Liver (tissue), 9 donors: ENCODE measurements around the gene OR2A5. TPM values are rescaled to one million over a fixed set of nuclear protein-coding genes. Genes with fewer than 3 reads are reported as not detected.

Experiments used
- DNase-seq: peaks from one replicate; pipeline ENCODE4 v3.0.0-alpha.2; 2017; ENCODE audit warnings: low spot score
- H3K27ac ChIP-seq, 2 donors: one replicate each; pipeline ENCODE4 v1.7.0; 2013; ENCODE audit warnings: inconsistent platforms in 2 of 2, low read length in 2 of 2, control low read depth in 1 of 2, low read depth in 1 of 2, mild to moderate bottlenecking in 1 of 2
- H3K27me3 ChIP-seq, 4 donors: one replicate each; pipeline versions ENCODE4 v1.6.1 to v1.7.0; 2013; ENCODE audit warnings: low read length in 3 of 4, inconsistent platforms in 1 of 4, mild to moderate bottlenecking in 1 of 4, moderate library complexity in 1 of 4; ENCODE audit not compliant: control insufficient read depth in 4 of 4, insufficient read depth in 4 of 4
- H3K36me3 ChIP-seq, 4 donors: one replicate each; pipeline versions ENCODE4 v1.6.1 to v1.7.0; 2013; ENCODE audit warnings: low read length in 3 of 4, mild to moderate bottlenecking in 3 of 4, low read depth in 1 of 4, moderate library complexity in 1 of 4; ENCODE audit not compliant: control insufficient read depth in 4 of 4, insufficient read depth in 3 of 4
- H3K4me1 ChIP-seq, 4 donors: one replicate each; pipeline versions ENCODE4 v1.6.1 to v1.7.0; 2013; ENCODE audit warnings: low read length in 3 of 4, mild to moderate bottlenecking in 3 of 4, moderate library complexity in 1 of 4; ENCODE audit not compliant: control insufficient read depth in 4 of 4, insufficient read depth in 4 of 4
- H3K4me3 ChIP-seq, 3 donors: one replicate each; pipeline versions ENCODE4 v1.6.1 to v1.7.0; 2013; ENCODE audit warnings: low read length in 3 of 3, control low read depth in 1 of 3, low read depth in 1 of 3, mild to moderate bottlenecking in 1 of 3
- H3K9ac ChIP-seq, 2 donors: one replicate each; pipeline ENCODE4 v1.7.0; 2013; ENCODE audit warnings: low read length in 2 of 2, mild to moderate bottlenecking in 2 of 2, moderate library complexity in 2 of 2, control low read depth in 1 of 2, low read depth in 1 of 2
- H3K9me3 ChIP-seq, 4 donors: one replicate each; pipeline versions ENCODE4 v1.6.1 to v1.7.0; 2013; ENCODE audit warnings: low read length in 3 of 4; ENCODE audit not compliant: control insufficient read depth in 4 of 4
- EGR1 ChIP-seq, 2 donors: IDR thresholded peaks; 2 replicates each; pipeline ENCODE4 v1.6.1; 2016 to 2018; ENCODE audit warnings: antibody characterized with exemption in 2 of 2, low read depth in 2 of 2
- FOXA1 ChIP-seq: IDR thresholded peaks from 2 replicates; pipeline ENCODE4 v1.6.1; 2016; ENCODE audit warnings: antibody characterized with exemption
- FOXA2 ChIP-seq: IDR thresholded peaks from 2 replicates; pipeline ENCODE4 v1.6.1; 2016; ENCODE audit warnings: antibody characterized with exemption
- GABPA ChIP-seq, 2 donors: IDR thresholded peaks in 1 of 2; conservative IDR thresholded peaks in 1 of 2; 2 replicates each; pipeline ENCODE4 v1.6.1; 2016; ENCODE audit warnings: antibody characterized with exemption in 2 of 2, mild to moderate bottlenecking in 1 of 2, moderate library complexity in 1 of 2
- HNF4A ChIP-seq, 2 donors: conservative IDR thresholded peaks; 2 replicates each; pipeline ENCODE4 v1.6.1; 2016; ENCODE audit warnings: antibody characterized with exemption in 2 of 2, mild to moderate bottlenecking in 2 of 2
- HNF4G ChIP-seq: IDR thresholded peaks from 2 replicates; pipeline ENCODE4 v1.6.1; 2016; ENCODE audit warnings: antibody characterized with exemption
- JUND ChIP-seq, 2 donors: IDR thresholded peaks; 2 replicates each; pipeline ENCODE4 v1.6.1; 2016; ENCODE audit warnings: antibody characterized with exemption in 2 of 2
- NR2F2 ChIP-seq: IDR thresholded peaks from 2 replicates; pipeline ENCODE4 v1.6.1; 2016; ENCODE audit warnings: antibody characterized with exemption
- RAD21 ChIP-seq, 2 donors: IDR thresholded peaks; 2 replicates each; pipeline ENCODE4 v1.6.1; 2016; ENCODE audit warnings: antibody characterized with exemption in 2 of 2, mild to moderate bottlenecking in 2 of 2
- RXRA ChIP-seq, 2 donors: IDR thresholded peaks; 2 replicates each; pipeline ENCODE4 v1.6.1; 2017 to 2018; ENCODE audit warnings: antibody characterized with exemption in 2 of 2, mild to moderate bottlenecking in 1 of 2
- SP1 ChIP-seq: IDR thresholded peaks from 2 replicates; pipeline ENCODE4 v1.6.1; 2018; ENCODE audit warnings: antibody characterized with exemption, mild to moderate bottlenecking
- TAF1 ChIP-seq: conservative IDR thresholded peaks from 2 replicates; pipeline ENCODE4 v1.6.1; 2016; ENCODE audit warnings: antibody characterized with exemption, mild to moderate bottlenecking
- YY1 ChIP-seq: IDR thresholded peaks from 2 replicates; pipeline ENCODE4 v1.6.1; 2016; ENCODE audit warnings: antibody characterized with exemption, mild to moderate bottlenecking
- WGBS: extraction: QIAGEN DNeasy Blood & Tissue Kit; methylation state at CpG from one replicate; pipeline ENCODE4 v1.1.7; 2013; 5-methylcytosine and 5-hydroxymethylcytosine counted together
- polyA plus RNA-seq, 2 donors: library from polyadenylated mRNA; stranded (reverse) in 1 of 2; unstranded in 1 of 2; fragments of 200-250 nt in 1 of 2; fragments of >200 nt in 1 of 2; fragmentation: Nextera tagmentation in 1 of 2; extraction: Ambion mirVana in 1 of 2; gene quantifications; one replicate each; pipeline versions ENCODE4 v1.2.1 to v1.2.3, GENCODE V29; 2013 to 2015
- total RNA-seq, 2 donors: library from RNA; depleted of rRNA; stranded (reverse); fragments of >200 nt; gene quantifications; one replicate each; pipeline ENCODE4 v1.2.3, GENCODE V29; 2014
- TF ChIP-seq, protein P1 (sequence below): IDR thresholded peaks from 2 replicates; pipeline ENCODE4 v1.6.1; 2016; ENCODE audit warnings: antibody characterized with exemption
- TF ChIP-seq, protein P2 (sequence below): IDR thresholded peaks from 2 replicates; pipeline ENCODE4 v1.6.1; 2016; ENCODE audit warnings: antibody characterized with exemption
- TF ChIP-seq, protein P3 (sequence below): fragments of 150-350 bp; IDR thresholded peaks from 2 replicates; pipeline ENCODE4 v1.5.1; 2017; ENCODE audit warnings: improper control_type of control experiment, low read depth, low read length; ENCODE audit not compliant: missing input control
- TF ChIP-seq, protein P4 (sequence below): IDR thresholded peaks from 2 replicates; pipeline ENCODE4 v1.6.1; 2016; ENCODE audit warnings: antibody characterized with exemption
- TF ChIP-seq, protein P5 (sequence below): IDR thresholded peaks from 2 replicates; pipeline ENCODE4 v1.6.1; 2016; ENCODE audit warnings: antibody characterized with exemption, mild to moderate bottlenecking
- donor health status: healthy.
- donor health status: healthy.
- donor health status: healthy.
- donor health status: healthy.
- donor health status: healthy.

The OR2A5 gene
- total and polyA plus RNA-seq, 4 donors: 0.28 TPM; not detected in 3

DNA sequence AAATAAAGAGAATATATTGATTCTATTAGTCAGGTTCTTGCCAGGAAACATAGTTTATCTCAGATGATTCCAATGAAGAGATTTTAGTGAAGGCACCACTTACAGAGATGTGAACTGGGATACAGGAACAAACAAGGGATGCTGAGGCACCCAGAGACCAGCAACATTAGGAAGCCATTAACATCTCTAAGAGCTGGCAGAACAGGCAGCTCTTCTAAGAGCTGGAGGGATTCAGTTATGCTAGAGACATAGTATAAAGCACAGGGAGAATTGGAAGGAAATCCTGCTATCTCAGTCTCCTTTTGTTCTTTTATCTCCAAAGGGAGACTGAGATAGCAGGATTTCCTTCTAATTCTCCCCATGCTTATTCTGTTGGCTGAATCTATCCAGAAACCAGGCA lies 26.6 kb upstream of the OR2A5 start:
- H3K4me1 ChIP-seq: no peaks in the 10 kb centered on the region
- no peaks in the 10 kb centered on the region for H3K9me3 ChIP-seq
- H3K9ac ChIP-seq: no peak overlapping the region
- H3K27me3 ChIP-seq: no peaks in the 10 kb centered on the region
- no peak overlapping the region for H3K4me3 ChIP-seq
- H3K27ac ChIP-seq: no peak overlapping the region
- H3K36me3 ChIP-seq: no peaks in the 10 kb centered on the region
- DNase-seq: no peak
- no peak for TF ChIP-seq RAD21 (IDR thresholded peaks at IDR 0.05)
- TF ChIP-seq RXRA (IDR thresholded peaks at IDR 0.05): no peak
- no peak for TF ChIP-seq TAF1
- TF ChIP-seq GABPA (IDR thresholded peaks at IDR 0.05 in 1 of 2, conservative IDR thresholded peaks at IDR 0.05 in 1 of 2): no peak
- TF ChIP-seq, protein P1, sequence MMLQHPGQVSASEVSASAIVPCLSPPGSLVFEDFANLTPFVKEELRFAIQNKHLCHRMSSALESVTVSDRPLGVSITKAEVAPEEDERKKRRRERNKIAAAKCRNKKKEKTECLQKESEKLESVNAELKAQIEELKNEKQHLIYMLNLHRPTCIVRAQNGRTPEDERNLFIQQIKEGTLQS: no peak
- TF ChIP-seq, protein P2, sequence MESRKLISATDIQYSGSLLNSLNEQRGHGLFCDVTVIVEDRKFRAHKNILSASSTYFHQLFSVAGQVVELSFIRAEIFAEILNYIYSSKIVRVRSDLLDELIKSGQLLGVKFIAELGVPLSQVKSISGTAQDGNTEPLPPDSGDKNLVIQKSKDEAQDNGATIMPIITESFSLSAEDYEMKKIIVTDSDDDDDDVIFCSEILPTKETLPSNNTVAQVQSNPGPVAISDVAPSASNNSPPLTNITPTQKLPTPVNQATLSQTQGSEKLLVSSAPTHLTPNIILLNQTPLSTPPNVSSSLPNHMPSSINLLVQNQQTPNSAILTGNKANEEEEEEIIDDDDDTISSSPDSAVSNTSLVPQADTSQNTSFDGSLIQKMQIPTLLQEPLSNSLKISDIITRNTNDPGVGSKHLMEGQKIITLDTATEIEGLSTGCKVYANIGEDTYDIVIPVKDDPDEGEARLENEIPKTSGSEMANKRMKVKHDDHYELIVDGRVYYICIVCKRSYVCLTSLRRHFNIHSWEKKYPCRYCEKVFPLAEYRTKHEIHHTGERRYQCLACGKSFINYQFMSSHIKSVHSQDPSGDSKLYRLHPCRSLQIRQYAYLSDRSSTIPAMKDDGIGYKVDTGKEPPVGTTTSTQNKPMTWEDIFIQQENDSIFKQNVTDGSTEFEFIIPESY: no peak
- TF ChIP-seq SP1: no peak
- TF ChIP-seq EGR1 (IDR thresholded peaks at IDR 0.05; ENCODE audit: low read depth in 2 of 2): no peak
- no peak for TF ChIP-seq FOXA1
- TF ChIP-seq, protein P3, sequence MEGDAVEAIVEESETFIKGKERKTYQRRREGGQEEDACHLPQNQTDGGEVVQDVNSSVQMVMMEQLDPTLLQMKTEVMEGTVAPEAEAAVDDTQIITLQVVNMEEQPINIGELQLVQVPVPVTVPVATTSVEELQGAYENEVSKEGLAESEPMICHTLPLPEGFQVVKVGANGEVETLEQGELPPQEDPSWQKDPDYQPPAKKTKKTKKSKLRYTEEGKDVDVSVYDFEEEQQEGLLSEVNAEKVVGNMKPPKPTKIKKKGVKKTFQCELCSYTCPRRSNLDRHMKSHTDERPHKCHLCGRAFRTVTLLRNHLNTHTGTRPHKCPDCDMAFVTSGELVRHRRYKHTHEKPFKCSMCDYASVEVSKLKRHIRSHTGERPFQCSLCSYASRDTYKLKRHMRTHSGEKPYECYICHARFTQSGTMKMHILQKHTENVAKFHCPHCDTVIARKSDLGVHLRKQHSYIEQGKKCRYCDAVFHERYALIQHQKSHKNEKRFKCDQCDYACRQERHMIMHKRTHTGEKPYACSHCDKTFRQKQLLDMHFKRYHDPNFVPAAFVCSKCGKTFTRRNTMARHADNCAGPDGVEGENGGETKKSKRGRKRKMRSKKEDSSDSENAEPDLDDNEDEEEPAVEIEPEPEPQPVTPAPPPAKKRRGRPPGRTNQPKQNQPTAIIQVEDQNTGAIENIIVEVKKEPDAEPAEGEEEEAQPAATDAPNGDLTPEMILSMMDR: no peak
- no peak for TF ChIP-seq NR2F2
- TF ChIP-seq, protein P4, sequence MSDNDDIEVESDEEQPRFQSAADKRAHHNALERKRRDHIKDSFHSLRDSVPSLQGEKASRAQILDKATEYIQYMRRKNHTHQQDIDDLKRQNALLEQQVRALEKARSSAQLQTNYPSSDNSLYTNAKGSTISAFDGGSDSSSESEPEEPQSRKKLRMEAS: no peak
- no peak for TF ChIP-seq JUND (IDR thresholded peaks at IDR 0.05)
- TF ChIP-seq, protein P5, sequence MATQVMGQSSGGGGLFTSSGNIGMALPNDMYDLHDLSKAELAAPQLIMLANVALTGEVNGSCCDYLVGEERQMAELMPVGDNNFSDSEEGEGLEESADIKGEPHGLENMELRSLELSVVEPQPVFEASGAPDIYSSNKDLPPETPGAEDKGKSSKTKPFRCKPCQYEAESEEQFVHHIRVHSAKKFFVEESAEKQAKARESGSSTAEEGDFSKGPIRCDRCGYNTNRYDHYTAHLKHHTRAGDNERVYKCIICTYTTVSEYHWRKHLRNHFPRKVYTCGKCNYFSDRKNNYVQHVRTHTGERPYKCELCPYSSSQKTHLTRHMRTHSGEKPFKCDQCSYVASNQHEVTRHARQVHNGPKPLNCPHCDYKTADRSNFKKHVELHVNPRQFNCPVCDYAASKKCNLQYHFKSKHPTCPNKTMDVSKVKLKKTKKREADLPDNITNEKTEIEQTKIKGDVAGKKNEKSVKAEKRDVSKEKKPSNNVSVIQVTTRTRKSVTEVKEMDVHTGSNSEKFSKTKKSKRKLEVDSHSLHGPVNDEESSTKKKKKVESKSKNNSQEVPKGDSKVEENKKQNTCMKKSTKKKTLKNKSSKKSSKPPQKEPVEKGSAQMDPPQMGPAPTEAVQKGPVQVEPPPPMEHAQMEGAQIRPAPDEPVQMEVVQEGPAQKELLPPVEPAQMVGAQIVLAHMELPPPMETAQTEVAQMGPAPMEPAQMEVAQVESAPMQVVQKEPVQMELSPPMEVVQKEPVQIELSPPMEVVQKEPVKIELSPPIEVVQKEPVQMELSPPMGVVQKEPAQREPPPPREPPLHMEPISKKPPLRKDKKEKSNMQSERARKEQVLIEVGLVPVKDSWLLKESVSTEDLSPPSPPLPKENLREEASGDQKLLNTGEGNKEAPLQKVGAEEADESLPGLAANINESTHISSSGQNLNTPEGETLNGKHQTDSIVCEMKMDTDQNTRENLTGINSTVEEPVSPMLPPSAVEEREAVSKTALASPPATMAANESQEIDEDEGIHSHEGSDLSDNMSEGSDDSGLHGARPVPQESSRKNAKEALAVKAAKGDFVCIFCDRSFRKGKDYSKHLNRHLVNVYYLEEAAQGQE: no peak

DNA sequence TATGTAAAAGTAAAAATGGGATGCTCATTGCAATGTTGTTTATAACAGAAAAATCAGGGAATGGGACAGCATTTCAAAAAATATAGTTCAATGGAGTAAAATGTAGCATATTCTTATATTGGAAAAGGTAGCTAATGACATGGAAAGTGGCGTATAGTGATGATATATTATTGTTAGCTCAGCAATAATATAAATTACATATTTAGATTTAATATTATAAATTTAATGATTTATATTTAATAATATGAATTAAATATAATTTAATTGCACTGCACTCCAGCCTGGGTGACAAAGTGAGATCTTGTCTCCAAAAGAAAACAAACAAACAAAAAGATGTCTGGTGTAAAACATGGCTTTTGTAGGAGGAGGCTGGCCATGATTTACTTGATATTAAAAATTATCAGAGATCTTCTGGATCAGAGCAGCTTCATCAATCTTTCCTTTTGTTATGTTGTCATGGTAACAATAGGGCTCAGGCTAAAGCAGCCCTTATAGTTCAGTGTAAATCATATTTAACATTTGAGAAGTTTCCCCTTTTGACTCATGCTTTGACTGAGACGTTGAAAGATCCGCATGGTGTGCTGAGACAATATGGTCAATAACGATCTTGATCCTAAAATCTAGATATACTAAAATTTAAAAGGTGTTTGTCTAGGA lies 25.4 kb upstream of the OR2A5 start:
- no peak overlapping the region for H3K9ac ChIP-seq
- no peaks in the 10 kb centered on the region for H3K9me3 ChIP-seq
- H3K4me1 ChIP-seq: no peaks in the 10 kb centered on the region
- no peaks in the 10 kb centered on the region for H3K36me3 ChIP-seq
- no peak overlapping the region for H3K4me3 ChIP-seq
- 89% methylated on average over 4 of the region's 4 CpGs for WGBS
- TF ChIP-seq YY1 (no peak), HNF4G (no peak), SP1 (no peak), FOXA2 (no peak), JUND (IDR thresholded peaks at IDR 0.05) (no peak), RAD21 (IDR thresholded peaks at IDR 0.05) (no peak), TAF1 (no peak), HNF4A (conservative IDR thresholded peaks at IDR 0.05) (no peak), FOXA1 (no peak), GABPA (IDR thresholded peaks at IDR 0.05 in 1 of 2, conservative IDR thresholded peaks at IDR 0.05 in 1 of 2) (no peak), RXRA (IDR thresholded peaks at IDR 0.05) (no peak), EGR1 (IDR thresholded peaks at IDR 0.05; ENCODE audit: low read depth in 2 of 2) (no peak)
- TF ChIP-seq, protein P4: no peak
- TF ChIP-seq, protein P2: no peak
- TF ChIP-seq, protein P3: no peak
- TF ChIP-seq, protein P1: no peak
- H3K27ac ChIP-seq: no peak overlapping the region
- no peaks in the 10 kb centered on the region for H3K27me3 ChIP-seq
- DNase-seq: no peak
